Activated naive CD8-positive, alpha-beta T cell treated with anti-CD3 and anti-CD28 coated beads, Interleukin-2, amount 10 ng/mL, durations not matched to agents 7 days and 5 days (primary cell): ENCODE results near the gene AP5S1. TPM values are rescaled to one million over a fixed set of nuclear protein-coding genes. Genes with fewer than 3 reads are reported as not detected.

Source experiments
- ATAC-seq: fragments of 150-1000 bp; cut with Tn5 transposase; one replicate; pipeline ENCODE4 v1.10.0; 2021; ENCODE audit warnings: low read depth, moderate library complexity
- POLR2A ChIA-PET: fragments of 350-600 bp; sonication (Branson Sonifier 250); formaldehyde crosslinking; loops from one replicate; lab custom pipeline; 2021; ENCODE audit warnings: antibody characterized with exemption; lab: Charles Lee
- DNase-seq: peaks from one replicate; pipeline ENCODE4 v3.0.0; 2021
- H3K27ac Mint-ChIP-seq: one replicate; pipeline ENCODE4 v1.8.0; 2022; ENCODE audit warnings: mild to moderate bottlenecking, mixed read lengths
- H3K27me3 Mint-ChIP-seq: one replicate; pipeline ENCODE4 v1.8.0; 2022; ENCODE audit warnings: mild to moderate bottlenecking, moderate library complexity, mixed read lengths
- H3K36me3 Mint-ChIP-seq: one replicate; pipeline ENCODE4 v1.8.0; 2021; ENCODE audit warnings: mild to moderate bottlenecking, mixed read lengths
- H3K4me1 Mint-ChIP-seq: one replicate; pipeline ENCODE4 v1.8.0; 2021; ENCODE audit warnings: mixed read lengths
- H3K4me3 Mint-ChIP-seq: one replicate; pipeline ENCODE4 v1.8.0; 2022; ENCODE audit warnings: mild to moderate bottlenecking, moderate library complexity, mixed read lengths
- H3K9me3 Mint-ChIP-seq: one replicate; pipeline ENCODE4 v1.8.0; 2021; ENCODE audit warnings: mixed read lengths
- total RNA-seq, 2 experiments: library from RNA; stranded (reverse); gene quantifications; one replicate each; pipeline ENCODE4 v1.2.3, GENCODE V29; 2021

The AP5S1 gene
- total RNA-seq, 2 experiments from 2014 or later, result 11.1 to 12.5 TPM

- H3K36me3 Mint-ChIP-seq, result peaks cover 53% of the 10 kb centered on the region
- POLR2A ChIA-PET, result no interaction called here
- ATAC-seq (no peak), DNase-seq (no peak)
- H3K27ac Mint-ChIP-seq, result peak overlapping the region; percentile 57
- H3K27me3 Mint-ChIP-seq, result no peaks in the 10 kb centered on the region
- peaks cover 57% of the 10 kb centered on the region for H3K4me1 Mint-ChIP-seq
- H3K9me3 Mint-ChIP-seq, result no peaks in the 10 kb centered on the region
- no peak overlapping the region for H3K4me3 Mint-ChIP-seq
Measured at GRCh38 chr20:3803289-3803688, 17.1 kb upstream of the AP5S1 start.

- Mint-ChIP-seq H3K4me1 (peaks cover 51% of the 10 kb centered on the region), H3K36me3 (peaks cover 48% of the 10 kb centered on the region), H3K27ac (peak overlapping the region; percentile 57), H3K27me3 (no peaks in the 10 kb centered on the region), H3K9me3 (no peaks in the 10 kb centered on the region), H3K4me3 (no peak overlapping the region)
- POLR2A ChIA-PET, result no interaction called here
- ATAC-seq, result no peak
- DNase-seq, result no peak
Measured at GRCh38 chr20:3803854-3804253, 16.5 kb upstream of the AP5S1 start.

GRCh38 chr20:3804254-3804751 lies 16.0 kb upstream of the AP5S1 start:
- Mint-ChIP-seq H3K27me3 (no peaks in the 10 kb centered on the region), H3K4me3 (no peak overlapping the region), H3K9me3 (no peaks in the 10 kb centered on the region), H3K4me1 (peaks cover 46% of the 10 kb centered on the region), H3K36me3 (peaks cover 45% of the 10 kb centered on the region), H3K27ac (peak overlapping the region; percentile 58)
- ATAC-seq, result no peak
- no peak for DNase-seq
- POLR2A ChIA-PET, result interaction anchor here (0.9 to 1.1 kb wide), 2 partner anchors 11 to 16 kb away, joined by 3 to 6 read pairs; partner anchors contain the start of gene AP5S1

GRCh38 chr20:3804781-3805180 lies 15.6 kb upstream of the AP5S1 start:
- H3K36me3 Mint-ChIP-seq, result peaks cover 41% of the 10 kb centered on the region
- no peak overlapping the region for H3K4me3 Mint-ChIP-seq
- peaks cover 42% of the 10 kb centered on the region for H3K4me1 Mint-ChIP-seq
- no peaks in the 10 kb centered on the region for H3K27me3 Mint-ChIP-seq
- DNase-seq (no peak), ATAC-seq (no peak)
- H3K9me3 Mint-ChIP-seq, result no peaks in the 10 kb centered on the region
- POLR2A ChIA-PET, result interaction anchor here (0.9 to 1.1 kb wide), 2 partner anchors 11 to 16 kb away, joined by 3 to 6 read pairs; partner anchors contain the start of gene AP5S1
- H3K27ac Mint-ChIP-seq, result peak overlapping the region; percentile 4

- Mint-ChIP-seq H3K4me1 (peaks cover 58% of the 10 kb centered on the region), H3K36me3 (peaks cover 26% of the 10 kb centered on the region), H3K27ac (no peak overlapping the region), H3K27me3 (no peaks in the 10 kb centered on the region), H3K9me3 (no peaks in the 10 kb centered on the region), H3K4me3 (no peak overlapping the region)
- POLR2A ChIA-PET, result interaction anchor here (0.7 kb wide), 1 partner anchor 16 kb away, joined by 3 read pairs; no protein-coding TSS in a partner anchor
- no peak for ATAC-seq
- DNase-seq, result no peak
Measured at GRCh38 chr20:3808544-3808943, 11.8 kb upstream of the AP5S1 start.

- no peaks in the 10 kb centered on the region for H3K27me3 Mint-ChIP-seq
- peaks cover 58% of the 10 kb centered on the region for H3K4me1 Mint-ChIP-seq
- no peaks in the 10 kb centered on the region for H3K9me3 Mint-ChIP-seq
- peak overlapping the region; percentile 94 for H3K27ac Mint-ChIP-seq
- H3K36me3 Mint-ChIP-seq, result peaks cover 2% of the 10 kb centered on the region
- DNase-seq (peak; percentile 81), ATAC-seq (peak; percentile 77)
- POLR2A ChIA-PET, result interaction anchor here (0.7 to 4.4 kb wide), 7 partner anchors 9 to 36 kb away, joined by 3 to 59 read pairs (median 4); partner anchors contain the start of genes AP5S1 and CENPB
- peak overlapping the region; percentile 75 for H3K4me3 Mint-ChIP-seq
Measured at GRCh38 chr20:3811467-3812258, 8.7 kb upstream of the AP5S1 start.

GRCh38 chr20:3812259-3812681 lies 8.1 kb upstream of the AP5S1 start:
- ATAC-seq, result no peak
- POLR2A ChIA-PET, result interaction anchor here (0.6 to 4.4 kb wide), 5 partner anchors 8 to 27 kb away, joined by 3 to 59 read pairs (median 7); partner anchors contain the start of gene AP5S1
- H3K4me3 Mint-ChIP-seq, result peak overlapping the region; percentile 75

GRCh38 chr20:3812975-3813847 lies 7.1 kb upstream of the AP5S1 start:
- Mint-ChIP-seq H3K4me3 (peak overlapping the region; percentile 58), H3K27ac (peak overlapping the region; percentile 94), H3K4me1 (peaks cover 55% of the 10 kb centered on the region), H3K36me3 (peaks cover 1% of the 10 kb centered on the region), H3K9me3 (no peaks in the 10 kb centered on the region), H3K27me3 (no peaks in the 10 kb centered on the region)
- DNase-seq (no peak), ATAC-seq (no peak)
- POLR2A ChIA-PET, result interaction anchor here (0.7 to 4.4 kb wide), 4 partner anchors 13 to 71 kb away, joined by 4 to 59 read pairs (median 6); partner anchors contain the start of gene CENPB

More at GRCh38 chr20:3812259-3812681, 8.1 kb upstream of the AP5S1 start:
- Mint-ChIP-seq H3K9me3 (no peaks in the 10 kb centered on the region), H3K27me3 (no peaks in the 10 kb centered on the region), H3K4me1 (peaks cover 53% of the 10 kb centered on the region), H3K36me3 (peaks cover 1% of the 10 kb centered on the region), H3K27ac (peak overlapping the region; percentile 94)
- DNase-seq, result no peak

- H3K36me3 Mint-ChIP-seq, result peaks cover 1% of the 10 kb centered on the region
- H3K27me3 Mint-ChIP-seq, result no peaks in the 10 kb centered on the region
- H3K4me1 Mint-ChIP-seq, result peaks cover 63% of the 10 kb centered on the region
- H3K27ac Mint-ChIP-seq, result peak overlapping the region; percentile 94
- ATAC-seq (no peak), DNase-seq (no peak)
- peak overlapping the region; percentile 58 for H3K4me3 Mint-ChIP-seq
- no peaks in the 10 kb centered on the region for H3K9me3 Mint-ChIP-seq
- POLR2A ChIA-PET, result interaction anchor here (0.7 to 4.4 kb wide), 4 partner anchors 14 to 71 kb away, joined by 4 to 59 read pairs (median 6); partner anchors contain the start of gene CENPB
Measured at GRCh38 chr20:3813848-3814581, 6.3 kb upstream of the AP5S1 start.

GRCh38 chr20:3814928-3815495 lies 5.3 kb upstream of the AP5S1 start:
- H3K36me3 Mint-ChIP-seq, result peaks cover 1% of the 10 kb centered on the region
- POLR2A ChIA-PET, result interaction anchor here (0.6 to 2.3 kb wide), 5 partner anchors 10 to 90 kb away, joined by 4 to 15 read pairs (median 6); partner anchors contain the start of gene CENPB
- ATAC-seq (no peak), DNase-seq (no peak)
- no peaks in the 10 kb centered on the region for H3K27me3 Mint-ChIP-seq
- peaks cover 71% of the 10 kb centered on the region for H3K4me1 Mint-ChIP-seq
- no peaks in the 10 kb centered on the region for H3K9me3 Mint-ChIP-seq
- H3K27ac Mint-ChIP-seq, result peak overlapping the region; percentile 98
- peak overlapping the region; percentile 84 for H3K4me3 Mint-ChIP-seq

GRCh38 chr20:3815703-3816315 lies 4.5 kb upstream of the AP5S1 start:
- H3K36me3 Mint-ChIP-seq, result peaks cover 1% of the 10 kb centered on the region
- peaks cover 66% of the 10 kb centered on the region for H3K4me1 Mint-ChIP-seq
- no peaks in the 10 kb centered on the region for H3K9me3 Mint-ChIP-seq
- peak; percentile 66 for DNase-seq
- no peaks in the 10 kb centered on the region for H3K27me3 Mint-ChIP-seq
- ATAC-seq, result peak; percentile 27
- POLR2A ChIA-PET, result interaction anchor here (0.6 to 2.3 kb wide), 6 partner anchors 11 to 90 kb away, joined by 4 to 15 read pairs (median 7); partner anchors contain the start of gene CENPB
- H3K27ac Mint-ChIP-seq, result peak overlapping the region; percentile 98
- peak overlapping the region; percentile 84 for H3K4me3 Mint-ChIP-seq
